GM21515 (cell line): ENCODE results near the gene VGLL4.

Experiments used
- ATAC-seq: cut with Tn5 transposase; IDR thresholded peaks from one replicate; pipeline ENCODE4 v1.9.1; 2021; ENCODE audit not compliant: unreplicated experiment

Gene VGLL4

DNA sequence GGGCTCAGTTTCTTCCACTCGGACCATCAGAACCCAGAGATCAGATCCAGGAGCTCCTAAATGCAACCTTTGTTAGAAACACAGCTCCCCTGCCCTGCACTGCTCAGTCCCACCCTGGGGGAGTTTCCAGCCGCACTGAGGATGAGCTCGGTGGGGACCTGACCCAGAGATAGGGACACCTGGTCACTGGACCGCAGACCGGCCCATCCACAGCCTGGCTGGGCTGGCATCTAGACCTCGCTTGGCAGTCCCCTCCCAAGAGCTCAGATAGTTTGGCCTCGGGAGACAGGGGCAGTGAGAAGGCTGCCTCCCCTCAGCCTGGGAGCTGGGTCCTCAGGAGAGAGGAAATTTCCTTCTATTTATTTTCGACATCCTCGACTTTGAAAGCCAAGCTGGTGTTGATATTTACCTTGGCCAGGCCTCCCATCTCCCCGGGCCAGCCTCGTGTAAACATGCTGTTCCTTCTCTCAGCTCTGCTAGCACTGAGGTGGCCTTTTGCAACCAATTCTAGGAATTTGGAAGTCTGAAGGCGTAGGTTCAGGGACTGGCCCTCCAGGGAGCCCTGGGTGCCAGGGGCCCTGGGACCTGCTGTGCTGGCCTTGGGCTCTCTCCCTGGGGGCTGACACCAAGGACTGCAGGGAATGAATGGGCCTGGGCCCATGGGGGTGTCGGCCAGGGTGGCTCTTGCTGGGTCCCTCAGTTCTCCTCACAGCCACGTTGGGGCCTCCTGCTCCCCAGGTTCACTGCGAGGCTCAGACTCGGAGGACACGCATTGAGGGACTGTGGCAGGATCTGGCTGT is 90.1 kb downstream of the VGLL4 start:
- no peak for ATAC-seq

GRCh38 chr3:11552289-11553264 is 91.1 kb downstream of the VGLL4 start:
- ATAC-seq: no peak

GRCh38 chr3:11551036-11551435 is 92.7 kb downstream of the VGLL4 start:
- no peak for ATAC-seq

- ATAC-seq: no peak
Measured at GRCh38 chr3:11549580-11550140, 94.1 kb downstream of the VGLL4 start.

DNA sequence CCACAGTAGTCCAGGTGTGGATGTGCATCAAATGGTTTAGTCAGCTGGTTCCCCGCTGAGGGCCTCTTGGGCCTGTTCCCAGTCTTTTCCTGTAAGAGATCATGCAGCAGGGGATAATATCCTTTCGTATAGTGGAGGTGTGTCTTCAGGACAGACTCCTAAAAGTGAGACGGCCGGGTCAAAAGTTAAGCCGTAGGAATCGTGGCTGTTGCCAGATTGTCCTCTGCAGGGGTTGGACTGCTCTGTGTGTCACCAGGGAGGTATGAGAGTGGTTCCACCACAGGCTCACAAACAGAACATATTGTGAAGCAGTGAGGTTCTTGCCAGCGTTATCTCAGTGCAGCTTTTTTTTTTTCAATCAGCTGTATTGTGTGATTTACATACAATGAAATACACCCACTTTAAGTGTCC is 95.0 kb downstream of the VGLL4 start:
- no peak for ATAC-seq

- no peak for ATAC-seq
Measured at GRCh38 chr3:11547498-11547897, 96.2 kb downstream of the VGLL4 start.

GRCh38 chr3:11546657-11547302 is 96.9 kb downstream of the VGLL4 start:
- ATAC-seq: no peak

- ATAC-seq: no peak
Measured at GRCh38 chr3:11545186-11545851, 98.4 kb downstream of the VGLL4 start.

- ATAC-seq: no peak
Measured at GRCh38 chr3:11544412-11545181, 99.1 kb downstream of the VGLL4 start.

GRCh38 chr3:11543948-11544387 is 99.7 kb downstream of the VGLL4 start:
- ATAC-seq: no peak

DNA sequence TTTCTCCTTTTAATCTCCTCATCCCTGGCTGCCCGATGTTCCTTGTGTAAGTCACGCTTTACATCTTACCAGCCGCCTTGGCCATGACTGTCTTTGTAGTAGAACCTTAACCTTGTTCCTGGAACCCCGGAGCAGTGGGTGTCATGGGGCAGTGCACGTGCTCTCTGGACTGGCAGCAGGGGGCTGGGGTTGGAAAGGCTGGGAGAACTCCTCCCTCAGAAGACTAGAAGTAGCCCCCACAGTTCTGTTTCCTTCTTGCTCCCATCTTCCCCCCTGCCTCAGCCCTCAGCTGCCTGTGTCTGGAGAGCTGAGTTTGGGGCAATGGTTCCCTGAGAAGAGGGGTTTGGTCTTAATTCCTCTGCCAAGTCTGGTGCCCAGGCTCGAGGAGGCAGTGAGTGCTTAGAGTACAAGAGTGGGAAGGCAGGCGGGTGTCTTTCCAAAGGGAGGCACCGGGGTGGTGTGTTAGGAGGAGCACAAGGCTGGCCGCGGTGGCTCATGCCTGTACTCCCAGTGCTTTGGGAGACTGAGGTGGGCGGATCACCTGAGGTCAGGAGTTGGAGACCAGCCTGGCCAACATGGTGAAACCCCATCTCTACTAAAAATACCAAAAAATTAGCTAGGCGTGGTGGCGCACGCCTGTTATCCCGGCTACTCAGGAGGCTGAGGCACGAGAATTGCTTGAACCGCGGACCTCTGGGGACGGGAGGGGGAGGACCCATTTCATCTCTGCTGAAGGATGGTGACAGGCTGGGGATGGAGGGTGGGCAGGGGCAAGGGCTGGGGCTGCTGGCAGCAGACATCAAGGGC is 100.4 kb downstream of the VGLL4 start:
- no peak for ATAC-seq

DNA sequence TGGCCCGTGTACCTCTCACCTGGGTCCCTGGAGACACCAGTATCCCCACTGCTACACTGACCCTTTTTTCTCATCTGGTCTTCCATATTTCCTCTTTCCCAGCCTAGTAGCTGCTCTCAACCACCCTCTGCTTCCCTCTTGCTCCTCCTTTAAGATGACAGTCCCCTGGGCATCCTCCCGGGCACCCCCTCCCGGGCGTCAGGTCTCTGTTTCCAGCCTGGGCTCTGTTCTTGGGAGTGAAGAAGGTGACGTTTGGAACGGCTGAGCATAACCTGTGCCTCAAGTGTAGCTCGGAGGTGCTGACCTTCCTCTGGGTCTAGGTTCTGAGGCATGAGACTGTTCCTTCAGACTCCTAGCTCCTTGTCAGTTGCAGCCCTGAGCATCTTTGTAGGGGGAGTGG is 101.2 kb downstream of the VGLL4 start:
- ATAC-seq: no peak

- no peak for ATAC-seq
Measured at GRCh38 chr3:11541321-11542303, 102.1 kb downstream of the VGLL4 start.

- no peak for ATAC-seq
Measured at GRCh38 chr3:11539677-11540076, 104.0 kb downstream of the VGLL4 start.

DNA sequence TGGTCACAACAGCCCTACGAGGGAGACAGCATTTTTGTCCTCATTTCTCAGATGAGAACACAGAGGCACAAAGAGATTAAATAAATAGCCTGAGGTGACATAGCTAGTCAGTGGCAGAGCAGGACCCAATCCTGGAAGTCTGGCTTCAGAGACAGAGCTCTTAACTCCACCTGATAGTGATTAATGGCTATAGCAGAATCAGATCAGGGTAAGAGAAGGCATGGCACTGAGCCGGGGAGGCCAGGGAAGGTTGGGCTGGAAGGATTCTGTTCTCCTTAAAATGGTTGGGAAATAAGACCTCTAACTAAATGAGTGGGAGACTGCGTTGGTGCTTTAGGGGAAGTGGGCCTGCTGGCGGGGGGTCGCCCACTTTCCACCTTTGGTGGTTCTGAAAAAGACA is 104.5 kb downstream of the VGLL4 start:
- no peak for ATAC-seq

GRCh38 chr3:11538581-11538980 is 105.1 kb downstream of the VGLL4 start:
- no peak for ATAC-seq

GRCh38 chr3:11536936-11537612 is 106.6 kb downstream of the VGLL4 start:
- no peak for ATAC-seq
